GM12873 (cell line): ENCODE data around the gene SRPRB.

Experiments
- CTCF ChIP-seq: IDR thresholded peaks from 2 replicates; pipeline ENCODE4 v1.5.1; 2012; ENCODE audit warnings: low read depth, mild to moderate bottlenecking, moderate library complexity, low read length, control low read depth; ENCODE audit not compliant: insufficient read depth; ENCODE audit errors: missing control alignments

Gene SRPRB

GRCh38 chr3:133841196-133841595 is 35.6 kb downstream of the SRPRB start:
- no peak for TF ChIP-seq CTCF

- TF ChIP-seq CTCF: no peak
Observed at GRCh38 chr3:133842158-133842557, 36.5 kb downstream of the SRPRB start.

- no peak for TF ChIP-seq CTCF
Observed at GRCh38 chr3:133843634-133844033, 38.0 kb downstream of the SRPRB start.

- TF ChIP-seq CTCF: no peak
Observed at GRCh38 chr3:133845127-133845526, 39.5 kb downstream of the SRPRB start.

GRCh38 chr3:133849346-133849745 is 43.7 kb downstream of the SRPRB start:
- TF ChIP-seq CTCF: no peak

- TF ChIP-seq CTCF: no peak
Observed at GRCh38 chr3:133850034-133850433, 44.4 kb downstream of the SRPRB start.

- TF ChIP-seq CTCF: no peak
Observed at GRCh38 chr3:133851266-133851906, 45.8 kb downstream of the SRPRB start.
